WTC11 (cell line): ENCODE results near the gene UBAC2. TPM values are rescaled to one million over a fixed set of nuclear protein-coding genes. Genes with fewer than 3 reads are reported as not detected.

Experiments used
- ATAC-seq: fragments of 200-7000 bp; cut with Tn5 transposase; 2 replicates; pipeline ENCODE4 v1.10.0; 2021; ENCODE audit warnings: mild to moderate bottlenecking, moderate library complexity
- CTCF ChIA-PET: fragments of 300-600 bp; sonication (Branson Sonifier 250); formaldehyde crosslinking; loops from one replicate; lab custom pipeline; 2021; ENCODE audit warnings: antibody characterized with exemption; lab: Charles Lee
- POLR2A ChIA-PET: fragments of 350-600 bp; sonication (Branson Sonifier 250); formaldehyde crosslinking; loops from one replicate; lab custom pipeline; 2021; ENCODE audit warnings: antibody characterized with exemption; lab: Charles Lee
- DNase-seq: peaks from one replicate; pipeline ENCODE4 v3.0.0; 2021; ENCODE audit warnings: low spot score
- H3K27ac Mint-ChIP-seq: 2 replicates; pipeline ENCODE4 v1.8.0; 2021; ENCODE audit warnings: mixed read lengths
- H3K27me3 Mint-ChIP-seq: 2 replicates; pipeline ENCODE4 v1.8.0; 2021; ENCODE audit warnings: low read depth, mild to moderate bottlenecking, moderate library complexity, mixed read lengths
- H3K36me3 Mint-ChIP-seq: 2 replicates; pipeline ENCODE4 v1.8.0; 2021; ENCODE audit warnings: mixed read lengths
- H3K4me1 Mint-ChIP-seq: 2 replicates; pipeline ENCODE4 v1.8.0; 2022; ENCODE audit warnings: mixed read lengths
- H3K4me3 Mint-ChIP-seq: 2 replicates; pipeline ENCODE4 v1.8.0; 2021; ENCODE audit warnings: mild to moderate bottlenecking, moderate library complexity, mixed read lengths
- H3K9me3 Mint-ChIP-seq: 2 replicates; pipeline ENCODE4 v1.8.0; 2021; ENCODE audit warnings: mixed read lengths
- ATF2 ChIP-seq: sonication (generic); formaldehyde crosslinking; IDR thresholded peaks from 2 replicates; pipeline ENCODE4 v1.8.1; 2022; ENCODE audit warnings: low read depth, missing genetic modification reagents, borderline replicate concordance
- CDX4 ChIP-seq: fragments of 250-450 bp; sonication (Bioruptor Pico); IDR thresholded peaks from 2 replicates; pipeline ENCODE4 v1.9.0; 2021; ENCODE audit warnings: moderate library complexity, mild to moderate bottlenecking, inconsistent platforms, borderline replicate concordance
- CREB1 ChIP-seq: sonication (generic); formaldehyde crosslinking; IDR thresholded peaks from 2 replicates; pipeline ENCODE4 v1.8.0; 2023; ENCODE audit warnings: mild to moderate bottlenecking, missing genetic modification reagents
- CREM ChIP-seq: sonication (generic); formaldehyde crosslinking; IDR thresholded peaks from 2 replicates; pipeline ENCODE4 v1.8.1; 2022; ENCODE audit warnings: mild to moderate bottlenecking, missing genetic modification reagents, moderate library complexity
- E2F1 ChIP-seq: sonication (generic); formaldehyde crosslinking; IDR thresholded peaks from 2 replicates; pipeline ENCODE4 v1.8.0; 2022; ENCODE audit warnings: mild to moderate bottlenecking, missing genetic modification reagents
- FOXJ3 ChIP-seq: sonication (generic); formaldehyde crosslinking; IDR thresholded peaks from 2 replicates; pipeline ENCODE4 v1.9.0; 2021; ENCODE audit warnings: missing genetic modification reagents, mild to moderate bottlenecking, borderline replicate concordance
- FOXP1 ChIP-seq: sonication (generic); formaldehyde crosslinking; IDR thresholded peaks from 2 replicates; pipeline ENCODE4 v1.8.0; 2022; ENCODE audit warnings: missing genetic modification reagents, mild to moderate bottlenecking, moderate library complexity, borderline replicate concordance
- FOXP4 ChIP-seq: sonication (generic); formaldehyde crosslinking; IDR thresholded peaks from 2 replicates; pipeline ENCODE4 v1.8.0; 2022; ENCODE audit warnings: mild to moderate bottlenecking, missing genetic modification reagents
- HMGA2 ChIP-seq: fragments of 250-450 bp; sonication (Bioruptor Pico); IDR thresholded peaks from 2 replicates; pipeline ENCODE4 v1.4.0; 2021; ENCODE audit warnings: mild to moderate bottlenecking, moderate library complexity
- MXD4 ChIP-seq: fragments of 250-450 bp; sonication (Bioruptor Pico); IDR thresholded peaks from 2 replicates; pipeline ENCODE4 v1.8.0; 2021; ENCODE audit warnings: mild to moderate bottlenecking, moderate library complexity, borderline replicate concordance
- NR1H2 ChIP-seq: sonication (generic); formaldehyde crosslinking; IDR thresholded peaks from 2 replicates; pipeline ENCODE4 v1.9.0; 2021; ENCODE audit warnings: mild to moderate bottlenecking, moderate library complexity, missing genetic modification reagents
- SMAD3 ChIP-seq: sonication (generic); formaldehyde crosslinking; IDR thresholded peaks from 2 replicates; pipeline ENCODE4 v1.8.0; 2022; ENCODE audit warnings: missing genetic modification reagents, mild to moderate bottlenecking, borderline replicate concordance
- STAT6 ChIP-seq: sonication (generic); formaldehyde crosslinking; conservative IDR thresholded peaks from 2 replicates; pipeline ENCODE4 v1.8.1; 2023; ENCODE audit warnings: mild to moderate bottlenecking, low read depth, missing genetic modification reagents, moderate library complexity
- TCF7 ChIP-seq: sonication (generic); formaldehyde crosslinking; IDR thresholded peaks from 2 replicates; pipeline ENCODE4 v1.8.0; 2022; ENCODE audit warnings: mild to moderate bottlenecking, low read depth, missing genetic modification reagents, moderate library complexity
- TEAD1 ChIP-seq: sonication (generic); formaldehyde crosslinking; IDR thresholded peaks from 2 replicates; pipeline ENCODE4 v1.8.0; 2022; ENCODE audit warnings: mild to moderate bottlenecking, missing genetic modification reagents
- TEAD4 ChIP-seq: sonication (generic); formaldehyde crosslinking; IDR thresholded peaks from 2 replicates; pipeline ENCODE4 v1.8.0; 2022; ENCODE audit warnings: mild to moderate bottlenecking, missing genetic modification reagents
- TP53 ChIP-seq: sonication (generic); formaldehyde crosslinking; IDR thresholded peaks from 2 replicates; pipeline ENCODE4 v1.8.1; 2023; ENCODE audit warnings: mild to moderate bottlenecking, missing genetic modification reagents
- ZNF219 ChIP-seq: sonication (generic); formaldehyde crosslinking; IDR thresholded peaks from 2 replicates; pipeline ENCODE4 v1.8.0; 2023; ENCODE audit warnings: missing genetic modification reagents, mild to moderate bottlenecking, borderline replicate concordance
- ZNF263 ChIP-seq: sonication (generic); formaldehyde crosslinking; IDR thresholded peaks from 2 replicates; pipeline ENCODE4 v1.8.1; 2022; ENCODE audit warnings: low read depth, mild to moderate bottlenecking, moderate library complexity, missing genetic modification reagents
- ZNF396 ChIP-seq: fragments of 250-450 bp; sonication (Bioruptor Pico); IDR thresholded peaks from 2 replicates; pipeline ENCODE4 v1.8.0; 2021; ENCODE audit warnings: mild to moderate bottlenecking, moderate library complexity, borderline replicate concordance
- ZNF512 ChIP-seq: sonication (generic); formaldehyde crosslinking; IDR thresholded peaks from 2 replicates; pipeline ENCODE4 v1.8.1; 2022; ENCODE audit warnings: missing genetic modification reagents, borderline replicate concordance
- ZNF671 ChIP-seq: fragments of 250-450 bp; sonication (Bioruptor Pico); IDR thresholded peaks from 2 replicates; pipeline ENCODE4 v1.8.0; 2021; ENCODE audit warnings: mild to moderate bottlenecking
- total RNA-seq: library from RNA; stranded (reverse); gene quantifications from 3 replicates; pipeline ENCODE4 v1.2.3, GENCODE V29; 2021

The UBAC2 gene
- total RNA-seq, 1 experiment from 2014 or later: 64.7 TPM

GRCh38 chr13:99258210-99258860 is 57.7 kb downstream of the UBAC2 start, which contains the start of gene GPR18:
Gene GPR18, minus strand, starts transcription at chr13:99258379. Its CDS starts 2,507 bp downstream, at chr13:99255872.
- no peak for ATAC-seq
- POLR2A ChIA-PET: no interaction called here
- CTCF ChIA-PET: no interaction called here
- H3K27ac Mint-ChIP-seq: peak within 1 kb of the TSS; percentile 61
- H3K9me3 Mint-ChIP-seq: no peaks in the 10 kb centered on the region
- no peak for TF ChIP-seq SMAD3 (CRISPR knock-in tag)
- TF ChIP-seq ZNF263 (CRISPR knock-in tag): no peak
- no peak for TF ChIP-seq HMGA2 (CRISPR knock-in tag)
- no peak for TF ChIP-seq TP53 (CRISPR knock-in tag)
- no peak for TF ChIP-seq STAT6 (CRISPR knock-in tag)
- no peak for TF ChIP-seq MXD4 (CRISPR knock-in tag)
- no peak for TF ChIP-seq E2F1
- TF ChIP-seq, all 79 proteins: peak for 0
- DNase-seq: no peak
- Mint-ChIP-seq H3K36me3 (no peaks in the 10 kb centered on the region), H3K27me3 (no peaks in the 10 kb centered on the region), H3K4me1 (peaks cover 7% of the 10 kb centered on the region), H3K4me3 (no peak within 1 kb of the TSS)

GRCh38 chr13:99258946-99259345 is 58.3 kb downstream of the UBAC2 start:
- peaks cover 12% of the 10 kb centered on the region for H3K4me1 Mint-ChIP-seq
- POLR2A ChIA-PET: no interaction called here
- DNase-seq (no peak), ATAC-seq (no peak)
- H3K27ac Mint-ChIP-seq: no peak overlapping the region
- no peaks in the 10 kb centered on the region for H3K36me3 Mint-ChIP-seq
- CTCF ChIA-PET: no interaction called here
- H3K27me3 Mint-ChIP-seq: no peaks in the 10 kb centered on the region
- no peaks in the 10 kb centered on the region for H3K9me3 Mint-ChIP-seq
- no peak overlapping the region for H3K4me3 Mint-ChIP-seq
- TF ChIP-seq SMAD3 (CRISPR knock-in tag) (no peak), FOXP1 (CRISPR knock-in tag) (no peak), TEAD4 (CRISPR knock-in tag) (no peak), CDX4 (CRISPR knock-in tag) (no peak), FOXJ3 (CRISPR knock-in tag) (no peak), FOXP4 (CRISPR knock-in tag) (no peak), ZNF219 (no peak), CREB1 (CRISPR knock-in tag) (no peak), HMGA2 (CRISPR knock-in tag) (no peak), ZNF396 (CRISPR knock-in tag) (no peak), CREM (CRISPR knock-in tag) (no peak), ATF2 (CRISPR knock-in tag) (no peak), TCF7 (CRISPR knock-in tag) (no peak), NR1H2 (no peak), TEAD1 (no peak), ZNF512 (CRISPR knock-in tag) (no peak), ZNF671 (no peak)
